H1 (cell line): ENCODE measurements around the gene C3orf62. TPM values are rescaled to one million over a fixed set of nuclear protein-coding genes. Genes with fewer than 3 reads are reported as not detected.

Experiments
- CTCF ChIA-PET: fragments of 300-600 bp; sonication (Branson Sonifier 250); formaldehyde crosslinking; loops from one replicate; lab custom pipeline; 2021; ENCODE audit not compliant: partially characterized antibody; lab: Charles Lee
- POLR2A ChIA-PET: fragments of 300-600 bp; sonication (Branson Sonifier 250); formaldehyde crosslinking; loops from one replicate; lab custom pipeline; 2021; ENCODE audit warnings: inconsistent platforms; ENCODE audit not compliant: partially characterized antibody; lab: Charles Lee
- DNase-seq, 2 experiments: peaks; one replicate each; pipeline versions ENCODE4 v3.0.0 to v3.0.0-alpha.2; 2010 to 2022; ENCODE audit warnings: low spot score in 2 of 2, low read depth in 1 of 2, mixed read lengths in 1 of 2
- FAIRE-seq: peaks from 2 replicates; lab custom pipeline; 2011; peaks lifted over from hg19 to GRCh38; lab: Jason Lieb, UNC
- H2AFZ ChIP-seq: 2 replicates; pipeline ENCODE4 v1.8.1; 2012; ENCODE audit warnings: low read length, inconsistent platforms
- H2AK5ac ChIP-seq: 2 replicates; pipeline ENCODE4 v1.6.1; 2013; ENCODE audit warnings: low read depth, low read length
- H2BK120ac ChIP-seq: replicated peaks from 2 replicates; pipeline ENCODE3; 2013; ENCODE audit warnings: low read depth, low read length, inconsistent platforms
- H2BK12ac ChIP-seq: 2 replicates; pipeline ENCODE4 v1.6.1; 2013; ENCODE audit warnings: low read depth, low read length
- H2BK15ac ChIP-seq: 2 replicates; pipeline ENCODE4 v1.6.1; 2013; ENCODE audit warnings: low read length
- H2BK20ac ChIP-seq: 2 replicates; pipeline ENCODE4 v1.6.1; 2013; ENCODE audit warnings: low read length
- H2BK5ac ChIP-seq: 2 replicates; pipeline ENCODE4 v1.6.1; 2013; ENCODE audit warnings: low read depth, low read length
- H3K14ac ChIP-seq: 2 replicates; pipeline ENCODE4 v1.6.1; 2013; ENCODE audit warnings: inconsistent platforms; ENCODE audit not compliant: insufficient read length
- H3K18ac ChIP-seq: 2 replicates; pipeline ENCODE4 v1.6.1; 2013; ENCODE audit warnings: low read length; ENCODE audit errors: extremely low read depth
- H3K23ac ChIP-seq: 2 replicates; pipeline ENCODE4 v1.6.1; 2013; ENCODE audit warnings: inconsistent platforms; ENCODE audit not compliant: insufficient read length
- H3K23me2 ChIP-seq: 2 replicates; pipeline ENCODE4 v1.6.1; 2013; ENCODE audit warnings: low read depth, low read length
- H3K27ac ChIP-seq: 2 replicates; pipeline ENCODE4 v1.6.1; 2011; ENCODE audit warnings: low read depth, low read length, inconsistent platforms
- H3K27me3 ChIP-seq, 4 experiments: replicated peaks in 1 of 4; 1 replicate in 1 of 4; 2 replicates in 3 of 4; pipeline versions ENCODE4 v1.6.1 to v1.8.1; 2011 to 2013; ENCODE audit warnings: low read length in 3 of 4, mild to moderate bottlenecking in 3 of 4, inconsistent platforms in 2 of 4, mixed read lengths in 2 of 4, moderate library complexity in 1 of 4; ENCODE audit not compliant: control insufficient read depth in 3 of 4, insufficient read depth in 3 of 4; ENCODE audit errors: extremely low read depth in 1 of 4
- H3K36me3 ChIP-seq, 4 experiments: 2 replicates each; pipeline versions ENCODE4 v1.6.1 to v1.8.1; 2011 to 2013; ENCODE audit warnings: mild to moderate bottlenecking in 4 of 4, low read length in 3 of 4, moderate library complexity in 2 of 4, control low read depth in 1 of 4, inconsistent platforms in 1 of 4; ENCODE audit not compliant: insufficient read depth in 4 of 4, control insufficient read depth in 2 of 4
- H3K4ac ChIP-seq: replicated peaks from 2 replicates; pipeline ENCODE3; 2013; ENCODE audit warnings: low read length, low read depth, mixed read lengths, inconsistent platforms; ENCODE audit not compliant: insufficient read length
- H3K4me1 ChIP-seq, 4 experiments: replicated peaks in 1 of 4; 1 replicate in 1 of 4; 2 replicates in 3 of 4; pipeline versions ENCODE4 v1.6.1 to v1.8.1; 2011 to 2013; ENCODE audit warnings: low read length in 3 of 4, inconsistent platforms in 2 of 4, mixed read lengths in 1 of 4; ENCODE audit not compliant: insufficient read depth in 4 of 4, control insufficient read depth in 3 of 4
- H3K4me2 ChIP-seq, 2 experiments: 2 replicates each; pipeline versions ENCODE4 v1.6.1 to v1.8.1; 2011 to 2013; ENCODE audit warnings: low read depth in 2 of 2, low read length in 2 of 2, control low read depth in 1 of 2, inconsistent platforms in 1 of 2, mild to moderate bottlenecking in 1 of 2; ENCODE audit not compliant: insufficient read depth in 1 of 2
- H3K4me3 ChIP-seq, 4 experiments: fragments of 200-600, 300-600 bp in 1 of 4; sonication (generic), shearing (Covaris generic), sonication (Bioruptor Twin) in 1 of 4; 2 replicates each; pipeline versions ENCODE4 v1.5.1 to v1.8.1; 2011 to 2016; ENCODE audit warnings: low read length in 4 of 4, low read depth in 3 of 4, control low read depth in 2 of 4, inconsistent platforms in 2 of 4, mild to moderate bottlenecking in 2 of 4, mixed read lengths in 1 of 4, moderate library complexity in 1 of 4; ENCODE audit not compliant: insufficient read depth in 2 of 4; ENCODE audit errors: extremely low read depth in 1 of 4
- H3K56ac ChIP-seq: replicated peaks from 2 replicates; pipeline ENCODE3; 2013; ENCODE audit warnings: low read depth, mild to moderate bottlenecking, mixed read lengths, low read length, inconsistent platforms; ENCODE audit not compliant: insufficient read length
- H3K79me1 ChIP-seq: 2 replicates; pipeline ENCODE4 v1.6.1; 2013; ENCODE audit warnings: low read depth, low read length, control low read depth
- H3K79me2 ChIP-seq, 2 experiments: 2 replicates each; pipeline versions ENCODE4 v1.6.1 to v1.8.1; 2012 to 2013; ENCODE audit warnings: low read length in 2 of 2, mild to moderate bottlenecking in 2 of 2, inconsistent platforms in 1 of 2; ENCODE audit not compliant: insufficient read depth in 2 of 2, control insufficient read depth in 1 of 2
- H3K9ac ChIP-seq, 4 experiments: replicated peaks in 1 of 4; 1 replicate in 1 of 4; 2 replicates in 3 of 4; pipeline versions ENCODE4 v1.6.1 to v1.8.1; 2011 to 2013; ENCODE audit warnings: low read depth in 3 of 4, low read length in 3 of 4, control low read depth in 2 of 4, mild to moderate bottlenecking in 2 of 4, moderate library complexity in 2 of 4, inconsistent platforms in 1 of 4; ENCODE audit errors: extremely low read depth in 1 of 4
- H3K9me3 ChIP-seq, 2 experiments: 2 replicates each; pipeline versions ENCODE4 v1.6.1 to v1.8.1; 2012 to 2013; ENCODE audit warnings: mild to moderate bottlenecking in 2 of 2, moderate library complexity in 2 of 2, control low read depth in 1 of 2, inconsistent platforms in 1 of 2, low read depth in 1 of 2, low read length in 1 of 2, mixed read lengths in 1 of 2; ENCODE audit not compliant: insufficient read depth in 2 of 2
- H4K20me1 ChIP-seq, 2 experiments: replicated peaks in 1 of 2; 2 replicates each; pipeline versions ENCODE3 to v1.8.1; 2011 to 2013; ENCODE audit warnings: inconsistent platforms in 2 of 2, low read length in 2 of 2, mild to moderate bottlenecking in 1 of 2; ENCODE audit not compliant: insufficient read depth in 2 of 2, control insufficient read depth in 1 of 2
- H4K5ac ChIP-seq: 2 replicates; pipeline ENCODE4 v1.6.1; 2013; ENCODE audit warnings: low read length, low read depth, mixed read lengths, inconsistent platforms; ENCODE audit not compliant: insufficient read length
- H4K8ac ChIP-seq: 2 replicates; pipeline ENCODE4 v1.8.0; 2013; ENCODE audit warnings: mild to moderate bottlenecking, moderate library complexity, low read length, inconsistent platforms; ENCODE audit not compliant: insufficient read depth; ENCODE audit errors: extremely low read depth
- H4K91ac ChIP-seq: replicated peaks from 2 replicates; pipeline ENCODE3; 2013; ENCODE audit warnings: low read length, mixed read lengths, inconsistent platforms; ENCODE audit not compliant: insufficient read length
- ASH2L ChIP-seq: fragments of 200-600, 300-600 bp; sonication (generic); IDR thresholded peaks from one replicate; pipeline ENCODE4 v1.7.1; 2017; ENCODE audit warnings: low read length
- BACH1 ChIP-seq: IDR thresholded peaks from 2 replicates; pipeline ENCODE4 v1.6.1; 2012; ENCODE audit warnings: low read length, improper control_type of control experiment
- BCL11A ChIP-seq, 2 experiments: IDR thresholded peaks; one replicate each; pipeline ENCODE4 v1.6.1; 2011; ENCODE audit warnings: low read depth in 2 of 2, low read length in 2 of 2, mild to moderate bottlenecking in 2 of 2
- CEBPB ChIP-seq: IDR thresholded peaks from 2 replicates; pipeline ENCODE4 v1.6.1; 2012; ENCODE audit warnings: low read depth, low read length
- E2F6 ChIP-seq: IDR thresholded peaks from 2 replicates; pipeline ENCODE4 v1.6.1; 2012; ENCODE audit warnings: inconsistent platforms
- HDAC2 ChIP-seq, 2 experiments: fragments of 300-600 bp in 1 of 2; sonication (generic) in 1 of 2; IDR thresholded peaks; 2 replicates each; pipeline ENCODE4 v1.6.1; 2011 to 2012; ENCODE audit warnings: low read depth in 2 of 2, low read length in 2 of 2, mild to moderate bottlenecking in 2 of 2, moderate library complexity in 2 of 2, borderline replicate concordance in 1 of 2, inconsistent platforms in 1 of 2
- NRF1 ChIP-seq: IDR thresholded peaks from 2 replicates; pipeline ENCODE4 v1.6.1; 2011; ENCODE audit warnings: mild to moderate bottlenecking, low read depth, low read length, improper control_type of control experiment
- RBBP5 ChIP-seq: IDR thresholded peaks from 2 replicates; pipeline ENCODE4 v1.7.1; 2012; ENCODE audit warnings: low read depth, mild to moderate bottlenecking, inconsistent platforms, low read length, moderate library complexity, borderline replicate concordance
- RFX5 ChIP-seq: IDR thresholded peaks from 2 replicates; pipeline ENCODE4 v1.6.1; 2011; ENCODE audit warnings: low read depth, low read length, improper control_type of control experiment, borderline replicate concordance
- RNF2 ChIP-seq: fragments of 200-900, 300-1000 bp; sonication (generic); IDR thresholded peaks from 2 replicates; pipeline ENCODE4 v1.7.1; 2016; ENCODE audit warnings: borderline replicate concordance, low read depth, mild to moderate bottlenecking, antibody characterized with exemption, low read length; ENCODE audit not compliant: poor library complexity, severe bottlenecking; ENCODE audit errors: missing control alignments
- SP2 ChIP-seq: IDR thresholded peaks from 2 replicates; pipeline ENCODE4 v1.6.1; 2012; ENCODE audit warnings: mild to moderate bottlenecking, low read length, inconsistent platforms
- TBP ChIP-seq: IDR thresholded peaks from 2 replicates; pipeline ENCODE4 v1.6.1; 2011; ENCODE audit warnings: low read depth, low read length, improper control_type of control experiment
- WGBS, 2 experiments: shearing (Covaris generic) in 1 of 2; methylation state at CpG; one replicate each; pipeline versions ENCODE4 v1.1.6 to v1.1.7; 2013 to 2015; ENCODE audit warnings: low lambda C conversion rate in 2 of 2, mixed read lengths in 2 of 2, inconsistent platforms in 1 of 2, low coverage in 1 of 2, missing lambda C conversion rate in 1 of 2; ENCODE audit not compliant: insufficient replicate concordance in 2 of 2, insufficient coverage in 1 of 2, insufficient read length in 1 of 2; ENCODE audit errors: extremely low coverage in 1 of 2, missing lambda C conversion rate in 1 of 2; 5-methylcytosine and 5-hydroxymethylcytosine counted together
- polyA plus RNA-seq, 7 experiments: library from polyadenylated mRNA; depleted of rRNA in 3 of 7; stranded (reverse) in 5 of 7; unstranded in 2 of 7; fragments of >200 nt in 5 of 7; fragments of 200-250 nt in 2 of 7; gene quantifications; 1 replicate in 5 of 7; 2 replicates in 1 of 7; 4 replicates in 1 of 7; pipeline versions ENCODE4 v1.2.1 to v1.2.3, GENCODE V29; 2011 to 2013; ENCODE audit warnings: missing spikeins in 2 of 7, mixed read lengths in 2 of 7
- total RNA-seq: library from RNA; stranded (reverse); fragmentation: NEBNext Ultra II Directional; extraction: Animal tissue kit (Norgen Biotek cat#: 25700); gene quantifications from 2 replicates; pipeline ENCODE4 v1.2.1, GENCODE V29; 2021
- TF ChIP-seq, protein P1 (sequence below): IDR thresholded peaks from 2 replicates; pipeline ENCODE4 v1.6.1; 2012; ENCODE audit warnings: inconsistent platforms

The C3orf62 gene
- total and polyA plus RNA-seq, 2 of the 8 experiments (the other 6 are each of a cell fraction or from before 2014, with no cell fraction given): 1.1 to 3.0 TPM

- Histone ChIP-seq H4K8ac (no peak overlapping the region), H3K9ac (no peak overlapping the region), H3K14ac (no peak overlapping the region), H3K18ac (no peak overlapping the region), H3K4ac (no peak overlapping the region), H3K23ac (no peak overlapping the region), H3K79me2 (no peaks in the 10 kb centered on the region), H2AFZ (no peak overlapping the region), H3K9me3 (no peaks in the 10 kb centered on the region), H2AK5ac (no peak overlapping the region), H3K4me2 (no peak overlapping the region), H3K79me1 (no peaks in the 10 kb centered on the region; the same call in 1 of the 2 replicates), H3K4me3 (no peak overlapping the region), H3K56ac (no peak overlapping the region), H4K91ac (no peak overlapping the region), H2BK15ac (no peak overlapping the region), H3K27ac (no peak overlapping the region), H2BK5ac (no peak overlapping the region), H3K4me1 (no peaks in the 10 kb centered on the region), H4K5ac (no peak overlapping the region), H4K20me1 (peaks cover 0 to 4% of the 10 kb centered on the region in 2 experiments), H3K36me3 (peaks cover 2 to 41% (median 19%) of the 10 kb centered on the region in 4 experiments; a peak in 7 of 8 replicates), H2BK120ac (no peak overlapping the region), H3K23me2 (no peaks in the 10 kb centered on the region), H2BK12ac (no peak overlapping the region), H3K27me3 (no peaks in the 10 kb centered on the region), H2BK20ac (no peak overlapping the region)
- ChIA-PET CTCF (interaction anchor here (0.7 to 1.9 kb wide), 5 partner anchors 8 to 151 kb away, joined by 3 to 5 read pairs (median 3); no protein-coding TSS in a partner anchor), POLR2A (interaction anchor here (1.5 kb wide), 1 partner anchor 209 kb away, joined by 4 read pairs; the partner anchor contains the start of gene QRICH1)
- FAIRE-seq: no peak
- WGBS, 2 experiments: 94% methylated on average over 1 of the region's 1 CpG; no CpG with 5 or more reads in 1 of the 2 experiments
- no peak for DNase-seq
- TF ChIP-seq ASH2L (no peak), HDAC2 (IDR thresholded peaks at IDR 0.05; ENCODE audit: borderline replicate concordance in 1 of 2, low read depth in 2 of 2, low read length in 2 of 2) (no peak), RFX5 (no peak), SP2 (no peak), BACH1 (no peak), RNF2 (no peak), NRF1 (no peak), TBP (no peak), BCL11A (IDR thresholded peaks at IDR 0.05; ENCODE audit: low read depth in 2 of 2, low read length in 2 of 2) (no peak), RBBP5 (no peak), CEBPB (no peak), E2F6 (no peak)
- TF ChIP-seq, protein P1, sequence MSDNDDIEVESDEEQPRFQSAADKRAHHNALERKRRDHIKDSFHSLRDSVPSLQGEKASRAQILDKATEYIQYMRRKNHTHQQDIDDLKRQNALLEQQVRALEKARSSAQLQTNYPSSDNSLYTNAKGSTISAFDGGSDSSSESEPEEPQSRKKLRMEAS: no peak
These were observed 25.6 kb upstream of the C3orf62 start for GRCh38 chr3:49302613-49303012.
